ENCODE measurements around the gene GFPT2. TPM values are rescaled to one million over a fixed set of nuclear protein-coding genes. Genes with fewer than 3 reads are reported as not detected.

GFPT2 gene
- total and polyA plus RNA-seq, 10 of the 15 experiments (the other 5 are each of a cell fraction or from before 2014, with no cell fraction given) = 0.05 to 0.33 (median 0.11) TPM; not detected in 4

DNA sequence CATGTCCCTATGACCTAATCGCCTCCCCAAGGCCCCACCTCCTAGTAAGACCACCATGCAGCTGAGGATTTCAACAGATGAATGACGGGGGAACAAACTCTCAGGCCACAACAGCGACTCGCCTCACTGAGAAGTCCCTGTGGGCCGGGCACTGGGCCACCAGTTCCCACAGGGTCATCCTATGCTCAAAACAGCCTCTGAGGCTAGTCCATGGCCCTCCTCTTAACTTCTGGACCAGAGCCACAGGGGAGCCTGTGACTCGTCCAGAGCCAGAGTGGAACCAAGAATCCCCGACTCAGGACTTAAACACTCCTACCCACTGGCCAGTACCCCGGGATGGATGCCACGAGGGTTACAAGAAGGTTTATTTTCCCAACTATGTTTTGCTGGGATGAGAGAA, 12.3 kb downstream of the GFPT2 start (continued):
- TF ChIP-seq ETV6 (conservative IDR thresholded peaks at IDR 0.05 in 1 of 2, IDR thresholded peaks at IDR 0.05 in 1 of 2; ENCODE audit: borderline replicate concordance in 1 of 2, low read depth in 1 of 2) (no peak), MXI1 (IDR thresholded peaks at IDR 0.05; ENCODE audit: low read depth, low read length) (no peak)
- TF ChIP-seq, protein P1, sequence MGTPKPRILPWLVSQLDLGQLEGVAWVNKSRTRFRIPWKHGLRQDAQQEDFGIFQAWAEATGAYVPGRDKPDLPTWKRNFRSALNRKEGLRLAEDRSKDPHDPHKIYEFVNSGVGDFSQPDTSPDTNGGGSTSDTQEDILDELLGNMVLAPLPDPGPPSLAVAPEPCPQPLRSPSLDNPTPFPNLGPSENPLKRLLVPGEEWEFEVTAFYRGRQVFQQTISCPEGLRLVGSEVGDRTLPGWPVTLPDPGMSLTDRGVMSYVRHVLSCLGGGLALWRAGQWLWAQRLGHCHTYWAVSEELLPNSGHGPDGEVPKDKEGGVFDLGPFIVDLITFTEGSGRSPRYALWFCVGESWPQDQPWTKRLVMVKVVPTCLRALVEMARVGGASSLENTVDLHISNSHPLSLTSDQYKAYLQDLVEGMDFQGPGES (IDR thresholded peaks at IDR 0.05) = no peak

DNA sequence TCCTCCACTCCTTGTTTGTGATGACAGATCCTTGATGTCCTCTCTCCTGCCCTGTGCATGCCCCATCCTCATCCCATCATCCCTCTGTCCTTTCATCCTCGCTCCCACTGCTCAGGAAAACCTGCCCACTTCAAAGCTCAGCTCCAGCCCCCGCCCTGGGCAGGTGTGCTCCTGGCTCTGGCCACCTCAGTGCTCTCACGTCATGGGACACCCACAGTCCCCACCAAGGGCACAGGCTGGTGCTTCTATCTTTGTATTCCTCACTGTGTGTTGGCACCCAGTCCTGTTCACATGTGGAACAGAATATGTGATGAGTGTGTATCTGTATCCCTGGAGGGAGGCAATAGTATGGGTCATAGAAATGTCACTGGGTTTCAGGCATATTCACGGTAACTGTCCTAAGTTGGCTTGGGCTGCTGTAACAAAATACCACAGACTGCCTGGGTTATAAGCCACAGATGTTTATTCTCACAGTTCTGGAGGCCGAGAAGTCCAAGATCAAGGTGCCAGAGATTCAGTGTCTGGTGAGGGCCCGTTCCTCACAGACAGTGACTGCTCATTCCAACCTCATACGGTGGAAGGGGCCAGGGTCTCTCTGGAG, 13.5 kb downstream of the GFPT2 start:
- H3K9me3 ChIP-seq (replicated peaks; ENCODE audit: control insufficient read depth, insufficient read depth, low read length) = no peaks in the 10 kb centered on the region
- no peak for DNase-seq (ENCODE audit: low read depth, low spot score)
- no peaks in the 10 kb centered on the region; a peak in 1 of 4 replicates for H3K27me3 ChIP-seq (replicated peaks in 1 of 2; ENCODE audit: control insufficient read depth in 2 of 2, insufficient read depth in 2 of 2, low read length in 1 of 2)
- FAIRE-seq = no peak
- CTCF ChIA-PET = interaction anchor here (2.2 kb wide), 1 partner anchor 11 kb away, joined by 6 read pairs; no protein-coding TSS in a partner anchor
- POLR2A ChIA-PET = no interaction called here
- no peak for ATAC-seq
- 43% methylated on average over 7 of the region's 7 CpGs for WGBS (ENCODE audit: insufficient coverage, insufficient replicate concordance, low lambda C conversion rate, missing lambda C conversion rate)
- RAD21 ChIA-PET (ENCODE audit: unreplicated experiment) = no interaction called here
- TF ChIP-seq MYC (IDR thresholded peaks at IDR 0.05; ENCODE audit: insufficient read depth, insufficient read length, insufficient replicate concordance, low read length, severe bottlenecking) (no peak), SMAD1 (IDR thresholded peaks at IDR 0.05; ENCODE audit: low read depth, partially characterized antibody) (no peak), SMARCA5 (IDR thresholded peaks at IDR 0.05) (no peak), HCFC1 (IDR thresholded peaks at IDR 0.05; ENCODE audit: low read length) (no peak)
- H3K36me3 ChIP-seq (ENCODE audit: control insufficient read depth in 2 of 2, insufficient read depth in 2 of 2, low read length in 1 of 2) = no peaks in the 10 kb centered on the region
- intact Hi-C loops (cut with micrococcal nuclease; ENCODE audit: unreplicated experiment) = no loop called here
- no peaks in the 10 kb centered on the region for H4K20me1 ChIP-seq (ENCODE audit: control insufficient read depth, insufficient read depth)
- SMC1A ChIA-PET (ENCODE audit: uncharacterized antibody, unreplicated experiment) = no interaction called here
- BruUV-seq (replicated peaks) = no TSS peak
- H3K4me1 ChIP-seq (ENCODE audit: control insufficient read depth, insufficient read depth, low read length) = no peaks in the 10 kb centered on the region
- H3K4me3 ChIP-seq = no peak overlapping the region
- no peaks in the 10 kb centered on the region for H3K79me2 ChIP-seq (ENCODE audit: control insufficient read depth, insufficient read depth, low read length)
- in situ Hi-C loops (cut with MboI) = no loop called here
- H3K9ac ChIP-seq (ENCODE audit: control insufficient read depth, insufficient read depth, low read length) = no peak overlapping the region
- H2AFZ ChIP-seq (ENCODE audit: control insufficient read depth, low read depth, low read length) = no peak overlapping the region
- H3K27ac ChIP-seq (ENCODE audit: control insufficient read depth, insufficient read depth) = no peak overlapping the region
- H3K4me2 ChIP-seq (ENCODE audit: control insufficient read depth, insufficient read depth) = no peak overlapping the region

All from GM12878 (cell line).